Neural progenitor cell (in vitro differentiated cells): Measurements from ENCODE around the gene HAL. TPM values are rescaled to one million over a fixed set of nuclear protein-coding genes. Genes with fewer than 3 reads are reported as not detected.

Experiments
- DNase-seq: peaks from one replicate; pipeline ENCODE4 v3.0.0-alpha.2; 2016; ENCODE audit warnings: low spot score
- H2AFZ ChIP-seq: fragments of 200-600 bp; sonication (generic); replicated peaks from 2 replicates; pipeline ENCODE4 v1.6.1; 2016; ENCODE audit warnings: antibody characterized with exemption
- H3F3A ChIP-seq: fragments of 200-600 bp; sonication (generic); 2 replicates; pipeline ENCODE4 v1.6.1; 2016; ENCODE audit warnings: antibody characterized with exemption, low read depth
- H3K27ac ChIP-seq: fragments of 200-600 bp; sonication (generic); 2 replicates; pipeline ENCODE4 v1.5.1; 2016; ENCODE audit warnings: mild to moderate bottlenecking
- H3K27me3 ChIP-seq: fragments of 200-600 bp; sonication (generic); 2 replicates; pipeline ENCODE4 v1.6.1; 2016; ENCODE audit warnings: mild to moderate bottlenecking, moderate library complexity
- H3K36me3 ChIP-seq: fragments of 200-600 bp; sonication (generic); 2 replicates; pipeline ENCODE4 v1.5.1; 2016
- H3K4me1 ChIP-seq: fragments of 200-600 bp; sonication (generic); 2 replicates; pipeline ENCODE4 v1.6.1; 2016; ENCODE audit warnings: mixed run types
- H3K4me2 ChIP-seq: fragments of 200-600 bp; sonication (generic); 2 replicates; pipeline ENCODE4 v1.6.1; 2016
- H3K4me3 ChIP-seq: fragments of 200-600 bp; sonication (generic); 2 replicates; pipeline ENCODE4 v1.5.1; 2016
- H3K79me2 ChIP-seq: fragments of 200-600 bp; sonication (generic); 2 replicates; pipeline ENCODE4 v1.6.1; 2016; ENCODE audit warnings: low read depth
- H3K9ac ChIP-seq: fragments of 200-600 bp; sonication (generic); 2 replicates; pipeline ENCODE4 v1.6.1; 2016
- H3K9me3 ChIP-seq: fragments of 200-600 bp; sonication (generic); 2 replicates; pipeline ENCODE4 v1.5.1; 2016; ENCODE audit warnings: low read depth
- H4K20me1 ChIP-seq: fragments of 200-600 bp; sonication (generic); 2 replicates; pipeline ENCODE4 v1.6.1; 2016; ENCODE audit warnings: low read depth
- H3K27ac Mint-ChIP-seq: 3 replicates; pipeline ENCODE4 v1.8.0; 2021; ENCODE audit warnings: mixed read lengths
- H3K27me3 Mint-ChIP-seq: 2 replicates; pipeline ENCODE4 v1.8.0; 2022; ENCODE audit warnings: low read depth, mild to moderate bottlenecking, inconsistent platforms, moderate library complexity, mixed read lengths; ENCODE audit not compliant: insufficient read depth
- H3K36me3 Mint-ChIP-seq: 3 replicates; pipeline ENCODE4 v1.8.0; 2021; ENCODE audit warnings: mixed read lengths
- H3K4me1 Mint-ChIP-seq: 3 replicates; pipeline ENCODE4 v1.8.0; 2021; ENCODE audit warnings: mixed read lengths
- H3K4me3 Mint-ChIP-seq: 3 replicates; pipeline ENCODE4 v1.8.0; 2021; ENCODE audit warnings: mild to moderate bottlenecking, moderate library complexity, mixed read lengths
- H3K9me3 Mint-ChIP-seq: 3 replicates; pipeline ENCODE4 v1.8.0; 2020; ENCODE audit warnings: mixed read lengths
- EZH2 ChIP-seq: fragments of 200-600 bp; sonication (generic); IDR thresholded peaks from 2 replicates; pipeline ENCODE4 v1.6.1; 2017; ENCODE audit warnings: antibody characterized with exemption, mild to moderate bottlenecking, moderate library complexity
- EZH2phosphoT487 ChIP-seq: fragments of 200-600 bp; sonication (generic); IDR thresholded peaks from 2 replicates; pipeline ENCODE4 v1.6.1; 2017; ENCODE audit warnings: antibody characterized with exemption
- total RNA-seq: library from RNA; depleted of rRNA; stranded (reverse); fragments of >200 nt; gene quantifications from 2 replicates; pipeline ENCODE4 v1.2.3, GENCODE V29; 2015; ENCODE audit warnings: low replicate concordance
- TF ChIP-seq, protein P1 (sequence below): fragments of 200-600 bp; sonication (generic); IDR thresholded peaks from 2 replicates; pipeline ENCODE4 v1.5.1; 2017; ENCODE audit warnings: antibody characterized with exemption, mild to moderate bottlenecking

Gene HAL
- total RNA-seq, 1 donor from 2014 or later, result 0.06 TPM

DNA sequence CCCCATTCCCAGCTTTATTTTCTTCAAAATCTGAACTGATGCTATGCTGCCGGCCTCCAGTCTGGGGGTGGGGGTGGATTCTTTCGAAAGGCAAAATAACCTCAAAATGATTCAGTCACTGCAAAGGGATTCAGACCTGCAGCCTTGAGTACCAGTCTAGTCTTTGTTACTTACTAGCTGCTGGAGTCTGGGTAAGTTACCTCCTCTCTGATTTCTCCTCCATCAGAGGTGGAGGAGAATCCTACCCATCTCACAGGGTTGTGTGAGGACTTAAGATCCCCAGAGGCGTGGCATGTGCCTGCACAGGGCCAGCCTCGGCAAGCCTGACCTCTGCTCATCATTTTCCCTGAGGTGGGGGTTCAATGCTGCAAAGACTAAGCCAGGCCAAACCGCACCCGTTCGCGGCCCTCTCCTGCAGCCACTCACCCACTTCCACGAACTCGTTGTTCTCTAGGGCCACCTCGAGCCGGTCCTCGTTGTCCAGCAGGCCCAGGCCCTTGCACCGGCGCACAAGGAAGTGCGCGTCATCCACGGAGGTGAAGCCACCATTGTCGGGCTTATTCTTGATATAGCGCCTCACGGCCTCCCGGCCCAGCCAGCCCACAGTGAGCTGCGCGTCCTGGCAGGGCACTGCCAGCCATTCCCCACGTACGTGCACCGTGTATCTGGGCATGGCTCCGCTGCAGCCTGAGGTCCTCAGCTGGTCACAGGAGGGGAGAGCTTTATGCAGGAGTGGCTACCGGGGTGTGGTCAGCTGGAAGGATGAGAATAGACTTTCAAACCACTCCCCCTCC is 709 bp downstream of the HAL start:
- H2AFZ ChIP-seq, result no peak overlapping the region
- Mint-ChIP-seq H3K4me3 (no peak overlapping the region), H3K27me3 (peaks cover 3% of the 10 kb centered on the region), H3K27ac (no peak overlapping the region), H3K4me1 (peaks cover 2% of the 10 kb centered on the region), H3K36me3 (peaks cover 2% of the 10 kb centered on the region), H3K9me3 (no peaks in the 10 kb centered on the region)
- no peak overlapping the region for H3K9ac ChIP-seq
- no peaks in the 10 kb centered on the region for H3K27me3 ChIP-seq
- DNase-seq, result no peak
- no peak overlapping the region for H3K4me3 ChIP-seq
- H4K20me1 ChIP-seq, result no peaks in the 10 kb centered on the region
- no peak for TF ChIP-seq EZH2phosphoT487
- H3K9me3 ChIP-seq, result no peaks in the 10 kb centered on the region
- no peaks in the 10 kb centered on the region for H3K36me3 ChIP-seq
- H3K4me2 ChIP-seq, result no peak overlapping the region
- peaks cover 17% of the 10 kb centered on the region for H3F3A ChIP-seq
- no peaks in the 10 kb centered on the region for H3K79me2 ChIP-seq
- H3K4me1 ChIP-seq, result peaks cover 4% of the 10 kb centered on the region
- no peak overlapping the region for H3K27ac ChIP-seq

DNA sequence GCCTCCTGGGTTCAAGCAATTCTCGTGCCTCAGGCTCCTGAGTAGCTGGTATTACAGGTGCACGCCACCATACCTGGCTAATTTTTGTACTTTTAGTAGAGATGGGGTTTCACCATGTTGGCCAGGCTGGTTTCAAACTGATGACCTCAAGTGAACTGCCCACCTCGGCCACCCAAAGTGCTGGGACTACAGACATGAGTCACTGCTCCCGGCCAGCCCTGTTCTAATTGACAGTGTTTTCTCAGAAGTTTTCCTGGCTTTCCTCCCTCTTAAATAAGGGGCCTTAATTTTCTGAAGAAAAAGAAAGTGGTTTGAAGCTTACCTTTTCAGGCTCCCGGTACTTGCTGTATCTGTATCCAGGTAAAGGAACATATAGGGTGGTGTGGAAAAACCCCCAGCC is 1.7 kb downstream of the HAL start:
- H3K36me3 ChIP-seq, result no peaks in the 10 kb centered on the region

DNA sequence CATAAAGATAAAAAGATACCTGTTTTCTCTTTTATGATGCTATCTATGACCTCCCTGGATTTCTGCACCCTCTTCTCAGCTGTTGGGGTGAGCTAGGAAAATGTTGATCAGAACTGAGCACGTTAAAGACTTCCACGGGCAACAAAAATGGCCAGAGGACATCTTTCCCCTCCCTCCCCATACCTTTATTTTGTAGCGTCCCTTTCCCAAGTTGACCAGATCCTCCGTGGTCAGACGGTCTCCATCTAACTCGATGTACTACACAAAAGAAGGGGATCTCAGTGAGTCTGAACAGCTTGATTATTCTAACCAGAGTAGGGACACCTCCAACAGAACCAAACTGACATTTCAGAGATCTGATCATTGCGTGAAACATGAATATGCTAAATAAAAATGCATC is 2.2 kb downstream of the HAL start:
- Mint-ChIP-seq H3K27ac (no peak overlapping the region), H3K9me3 (no peaks in the 10 kb centered on the region), H3K4me3 (no peak overlapping the region), H3K4me1 (peaks cover 7% of the 10 kb centered on the region), H3K27me3 (peaks cover under 1% of the 10 kb centered on the region), H3K36me3 (no peaks in the 10 kb centered on the region)
- no peaks in the 10 kb centered on the region for H4K20me1 ChIP-seq
- H3K79me2 ChIP-seq, result no peaks in the 10 kb centered on the region
- no peak overlapping the region for H3K4me2 ChIP-seq
- H3K27ac ChIP-seq, result no peak overlapping the region
- peaks cover 6% of the 10 kb centered on the region for H3F3A ChIP-seq
- TF ChIP-seq EZH2phosphoT487 (no peak), EZH2 (no peak)
- TF ChIP-seq, protein P1, sequence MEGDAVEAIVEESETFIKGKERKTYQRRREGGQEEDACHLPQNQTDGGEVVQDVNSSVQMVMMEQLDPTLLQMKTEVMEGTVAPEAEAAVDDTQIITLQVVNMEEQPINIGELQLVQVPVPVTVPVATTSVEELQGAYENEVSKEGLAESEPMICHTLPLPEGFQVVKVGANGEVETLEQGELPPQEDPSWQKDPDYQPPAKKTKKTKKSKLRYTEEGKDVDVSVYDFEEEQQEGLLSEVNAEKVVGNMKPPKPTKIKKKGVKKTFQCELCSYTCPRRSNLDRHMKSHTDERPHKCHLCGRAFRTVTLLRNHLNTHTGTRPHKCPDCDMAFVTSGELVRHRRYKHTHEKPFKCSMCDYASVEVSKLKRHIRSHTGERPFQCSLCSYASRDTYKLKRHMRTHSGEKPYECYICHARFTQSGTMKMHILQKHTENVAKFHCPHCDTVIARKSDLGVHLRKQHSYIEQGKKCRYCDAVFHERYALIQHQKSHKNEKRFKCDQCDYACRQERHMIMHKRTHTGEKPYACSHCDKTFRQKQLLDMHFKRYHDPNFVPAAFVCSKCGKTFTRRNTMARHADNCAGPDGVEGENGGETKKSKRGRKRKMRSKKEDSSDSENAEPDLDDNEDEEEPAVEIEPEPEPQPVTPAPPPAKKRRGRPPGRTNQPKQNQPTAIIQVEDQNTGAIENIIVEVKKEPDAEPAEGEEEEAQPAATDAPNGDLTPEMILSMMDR, result no peak
- no peak overlapping the region for H3K9ac ChIP-seq
- H3K4me3 ChIP-seq, result no peak overlapping the region
- DNase-seq, result no peak
- H3K9me3 ChIP-seq, result no peaks in the 10 kb centered on the region
- no peak overlapping the region for H2AFZ ChIP-seq
- no peaks in the 10 kb centered on the region for H3K36me3 ChIP-seq
- H3K27me3 ChIP-seq, result no peaks in the 10 kb centered on the region
- peaks cover 16% of the 10 kb centered on the region for H3K4me1 ChIP-seq

More for the DNA sequence above, 1.7 kb downstream of the HAL start:
- peaks cover 12% of the 10 kb centered on the region for H3F3A ChIP-seq
- H3K4me3 Mint-ChIP-seq, result no peak overlapping the region
- no peak overlapping the region for H3K9ac ChIP-seq
- H3K79me2 ChIP-seq, result no peaks in the 10 kb centered on the region
- no peak for DNase-seq
- no peaks in the 10 kb centered on the region for H4K20me1 ChIP-seq
- TF ChIP-seq, protein P1, result no peak
- TF ChIP-seq EZH2phosphoT487 (no peak), EZH2 (no peak)
- H3K27ac ChIP-seq, result no peak overlapping the region
- no peaks in the 10 kb centered on the region for H3K36me3 Mint-ChIP-seq
- H2AFZ ChIP-seq, result no peak overlapping the region
- H3K4me2 ChIP-seq, result no peak overlapping the region
- H3K4me1 Mint-ChIP-seq, result peaks cover 5% of the 10 kb centered on the region
- no peaks in the 10 kb centered on the region for H3K9me3 Mint-ChIP-seq
- H3K9me3 ChIP-seq, result no peaks in the 10 kb centered on the region
- H3K27ac Mint-ChIP-seq, result no peak overlapping the region
- peaks cover 12% of the 10 kb centered on the region for H3K4me1 ChIP-seq
- H3K27me3 Mint-ChIP-seq, result no peaks in the 10 kb centered on the region
- H3K27me3 ChIP-seq, result no peaks in the 10 kb centered on the region
- no peak overlapping the region for H3K4me3 ChIP-seq

DNA sequence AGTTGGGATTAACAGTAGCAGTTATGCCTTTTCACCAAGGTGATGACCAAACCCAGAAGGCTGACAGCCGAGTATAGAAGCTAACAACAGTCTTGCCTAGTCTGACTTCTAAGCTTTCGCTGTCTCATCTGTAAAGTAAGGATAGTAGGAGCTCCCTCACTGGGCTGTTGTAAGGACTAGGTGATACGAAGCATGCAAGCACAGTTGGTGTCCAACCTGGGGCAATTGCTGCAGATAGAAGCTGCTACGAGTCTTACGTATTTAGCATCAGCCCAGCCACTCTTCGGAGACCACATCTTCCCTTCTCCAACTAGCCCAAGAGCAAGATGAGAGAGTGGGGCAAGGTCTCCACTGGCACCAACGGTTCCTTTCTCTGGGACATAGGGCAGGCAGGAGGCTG is 6.0 kb downstream of the HAL start:
- no peak overlapping the region for H3K27ac Mint-ChIP-seq
- no peaks in the 10 kb centered on the region for H3K27me3 ChIP-seq
- no peak for TF ChIP-seq EZH2
- no peak for TF ChIP-seq EZH2phosphoT487
- TF ChIP-seq, protein P1, result no peak
- H4K20me1 ChIP-seq, result no peaks in the 10 kb centered on the region
- H3K9me3 ChIP-seq, result no peaks in the 10 kb centered on the region
- no peaks in the 10 kb centered on the region for H3K9me3 Mint-ChIP-seq
- H3K4me1 ChIP-seq, result peaks cover 19% of the 10 kb centered on the region
- no peaks in the 10 kb centered on the region for H3F3A ChIP-seq
- H3K4me1 Mint-ChIP-seq, result peaks cover 24% of the 10 kb centered on the region
- H3K36me3 ChIP-seq, result no peaks in the 10 kb centered on the region
- H3K36me3 Mint-ChIP-seq, result no peaks in the 10 kb centered on the region
- no peak overlapping the region for H3K27ac ChIP-seq
- H3K27me3 Mint-ChIP-seq, result peaks cover 5% of the 10 kb centered on the region
- no peak overlapping the region for H3K4me3 Mint-ChIP-seq
- H3K79me2 ChIP-seq, result no peaks in the 10 kb centered on the region
- no peak overlapping the region for H3K4me2 ChIP-seq
- H3K9ac ChIP-seq, result no peak overlapping the region
- no peak overlapping the region for H3K4me3 ChIP-seq
- no peak for DNase-seq
- H2AFZ ChIP-seq, result no peak overlapping the region
